Right lobe of liver (tissue), 4 donors: ENCODE measurements around the gene COPZ1.

ENCODE experiments used
- CTCF ChIP-seq, 4 donors: fragments of 200-600 bp in 3 of 4; fragments of 450-650 bp in 1 of 4; IDR thresholded peaks; one replicate each; pipeline versions ENCODE4 v1.5.1 to v1.8.0; 2016 to 2022; ENCODE audit warnings: antibody characterized with exemption in 4 of 4, mild to moderate bottlenecking in 2 of 4
- POLR2A ChIP-seq: fragments of 450-650 bp; IDR thresholded peaks from one replicate; pipeline ENCODE4 v1.6.1; 2017; ENCODE audit warnings: antibody characterized with exemption, mild to moderate bottlenecking
- donor health status: DM: no; HTN: no; CAD: no.
- donor health status: DM: no; HTN: no; CAD: no.
- donor health status: DM: no; HTN: yes; CAD: no.

- TF ChIP-seq CTCF (IDR thresholded peaks at IDR 0.05), result no peak
- no peak for TF ChIP-seq POLR2A
Observed at GRCh38 chr12:54363618-54364017, 38.7 kb downstream of the COPZ1 start.
